CD14-positive monocyte (primary cell): Measurements from ENCODE around the gene CNTNAP5. TPM values are rescaled to one million over a fixed set of nuclear protein-coding genes. Genes with fewer than 3 reads are reported as not detected.

ENCODE experiments used
- DNase-seq, 3 donors: peaks; one replicate each; pipeline ENCODE4 v3.0.0-alpha.2; 2011 to 2022
- H2AFZ ChIP-seq: 2 replicates; pipeline ENCODE4 v1.6.0; 2012; ENCODE audit warnings: mild to moderate bottlenecking, low read depth, low read length, inconsistent platforms; ENCODE audit not compliant: insufficient read depth, poor library complexity, severe bottlenecking
- H3K27ac ChIP-seq, 2 donors: 1 replicate in 1 of 2; 2 replicates in 1 of 2; pipeline ENCODE4 v1.5.1; 2012 to 2013; ENCODE audit warnings: low read length in 2 of 2, control low read depth in 1 of 2, inconsistent platforms in 1 of 2, low read depth in 1 of 2, mild to moderate bottlenecking in 1 of 2
- H3K27me3 ChIP-seq, 2 donors: one replicate each; pipeline versions ENCODE4 v1.6.0 to v1.6.1; 2011 to 2013; ENCODE audit warnings: low read length in 2 of 2; ENCODE audit not compliant: control insufficient read depth in 2 of 2, insufficient read depth in 2 of 2
- H3K36me3 ChIP-seq, 2 donors: replicated peaks in 1 of 2; 1 replicate in 1 of 2; 2 replicates in 1 of 2; pipeline versions ENCODE4 v1.5.1 to v1.6.1; 2012 to 2013; ENCODE audit warnings: low read length in 2 of 2, control low read depth in 1 of 2, inconsistent platforms in 1 of 2, mild to moderate bottlenecking in 1 of 2; ENCODE audit not compliant: insufficient read depth in 2 of 2, control insufficient read depth in 1 of 2
- H3K4me1 ChIP-seq, 2 donors: 1 replicate in 1 of 2; 2 replicates in 1 of 2; pipeline versions ENCODE4 v1.5.1 to v1.6.1; 2012 to 2013; ENCODE audit warnings: low read length in 2 of 2, control low read depth in 1 of 2, inconsistent platforms in 1 of 2, mild to moderate bottlenecking in 1 of 2, moderate library complexity in 1 of 2; ENCODE audit not compliant: insufficient read depth in 2 of 2, control insufficient read depth in 1 of 2
- H3K4me2 ChIP-seq: replicated peaks from 2 replicates; pipeline ENCODE3; 2012; ENCODE audit warnings: low read length, moderate library complexity, mild to moderate bottlenecking; ENCODE audit not compliant: poor library complexity, severe bottlenecking; ENCODE audit errors: extremely low read depth
- H3K4me3 ChIP-seq, 3 experiments: fragments of 200-600 bp in 1 of 3; sonication (generic) in 1 of 3; replicated peaks in 1 of 3; 1 replicate in 2 of 3; 2 replicates in 1 of 3; pipeline ENCODE4 v1.5.1; 2011 to 2013; ENCODE audit warnings: low read length in 3 of 3, mild to moderate bottlenecking in 3 of 3, control low read depth in 2 of 3, low read depth in 2 of 3, inconsistent platforms in 1 of 3, moderate library complexity in 1 of 3
- H3K79me2 ChIP-seq: 2 replicates; pipeline ENCODE4 v1.6.0; 2012; ENCODE audit warnings: mild to moderate bottlenecking, control low read depth, inconsistent platforms, low read length, moderate library complexity; ENCODE audit not compliant: insufficient read depth
- H3K9ac ChIP-seq: 2 replicates; pipeline ENCODE4 v1.6.0; 2017; ENCODE audit warnings: low read length, mild to moderate bottlenecking; ENCODE audit not compliant: insufficient read depth, poor library complexity, severe bottlenecking
- H3K9me3 ChIP-seq, 2 donors: replicated peaks in 1 of 2; 1 replicate in 1 of 2; 2 replicates in 1 of 2; pipeline versions ENCODE4 v1.5.1 to v1.6.1; 2012 to 2013; ENCODE audit warnings: low read length in 2 of 2, control low read depth in 1 of 2; ENCODE audit not compliant: control insufficient read depth in 1 of 2, insufficient read depth in 1 of 2
- H4K20me1 ChIP-seq: 2 replicates; pipeline ENCODE4 v1.6.0; 2012; ENCODE audit warnings: mild to moderate bottlenecking, low read length, control low read depth, moderate library complexity; ENCODE audit not compliant: insufficient read depth
- H3K27ac Mint-ChIP-seq, 7 donors: one replicate each; pipeline ENCODE4 v1.8.0; 2020; ENCODE audit warnings: mild to moderate bottlenecking in 7 of 7, mixed read lengths in 7 of 7, moderate library complexity in 6 of 7, inconsistent platforms in 2 of 7
- H3K27me3 Mint-ChIP-seq, 3 donors: one replicate each; pipeline ENCODE4 v1.8.0; 2021 to 2022; ENCODE audit warnings: low read depth in 3 of 3, mild to moderate bottlenecking in 3 of 3, mixed read lengths in 3 of 3, moderate library complexity in 3 of 3, inconsistent platforms in 1 of 3
- H3K36me3 Mint-ChIP-seq, 2 donors: one replicate each; pipeline ENCODE4 v1.8.0; 2020; ENCODE audit warnings: mixed read lengths in 2 of 2, inconsistent platforms in 1 of 2, mild to moderate bottlenecking in 1 of 2
- H3K4me1 Mint-ChIP-seq: one replicate; pipeline ENCODE4 v1.8.0; 2020; ENCODE audit warnings: mild to moderate bottlenecking, mixed read lengths
- H3K4me3 Mint-ChIP-seq, 2 donors: one replicate each; pipeline ENCODE4 v1.8.0; 2020; ENCODE audit warnings: mild to moderate bottlenecking in 2 of 2, mixed read lengths in 2 of 2, moderate library complexity in 1 of 2
- H3K9me3 Mint-ChIP-seq, 7 donors: one replicate each; pipeline ENCODE4 v1.8.0; 2020 to 2022; ENCODE audit warnings: mixed read lengths in 7 of 7, mild to moderate bottlenecking in 6 of 7, moderate library complexity in 6 of 7, inconsistent platforms in 2 of 7
- CTCF ChIP-seq: fragments of 200-600 bp; IDR thresholded peaks from one replicate; pipeline ENCODE4 v1.8.0; 2022; ENCODE audit warnings: antibody characterized with exemption, mild to moderate bottlenecking
- WGBS: methylation state at CpG from one replicate; pipeline ENCODE4 v1.1.5; 2013; ENCODE audit warnings: missing lambda C conversion rate; ENCODE audit not compliant: insufficient coverage; 5-methylcytosine and 5-hydroxymethylcytosine counted together
- intact Hi-C, 2 donors: fragments of 100-400 bp; cut with micrococcal nuclease; formaldehyde crosslinking; loops; one replicate each; pipeline versions ENCODE4 v1.15.0 to v1.15.1; 2023
- polyA plus RNA-seq, 3 donors: library from polyadenylated mRNA; depleted of rRNA in 1 of 3; unstranded in 2 of 3; stranded (reverse) in 1 of 3; fragments of 300-500 nt in 2 of 3; fragments of >200 nt in 1 of 3; fragmentation: Illumina TruSeq in 2 of 3; gene quantifications; 1 replicate in 2 of 3; 2 replicates in 1 of 3; pipeline ENCODE4 v1.2.3, GENCODE V29; 2012 to 2021

Gene CNTNAP5
- polyA plus RNA-seq, 3 donors = not detected

GRCh38 chr2:124796647-124797046 lies 771.6 kb downstream of the CNTNAP5 start:
- H3K9me3 ChIP-seq = no peaks in the 10 kb centered on the region
- no peaks in the 10 kb centered on the region for H3K79me2 ChIP-seq
- intact Hi-C loops = no loop called here
- no peaks in the 10 kb centered on the region for H3K4me1 Mint-ChIP-seq
- no peak for TF ChIP-seq CTCF
- H3K27me3 Mint-ChIP-seq = no peaks in the 10 kb centered on the region
- H3K4me3 Mint-ChIP-seq = no peak overlapping the region
- H3K4me1 ChIP-seq = no peaks in the 10 kb centered on the region
- H3K9ac ChIP-seq = no peak overlapping the region
- DNase-seq = no peak
- H3K9me3 Mint-ChIP-seq = peaks cover 0 to 2% (median 0%) of the 10 kb centered on the region in 7 donors
- no peak overlapping the region for H2AFZ ChIP-seq
- H3K27ac ChIP-seq = no peak overlapping the region
- H3K4me3 ChIP-seq = no peak overlapping the region
- H3K27ac Mint-ChIP-seq = no peak overlapping the region
- no peaks in the 10 kb centered on the region for H3K27me3 ChIP-seq
- no peak overlapping the region for H3K4me2 ChIP-seq
- no peaks in the 10 kb centered on the region for H3K36me3 Mint-ChIP-seq
- H4K20me1 ChIP-seq = no peaks in the 10 kb centered on the region
- no peaks in the 10 kb centered on the region for H3K36me3 ChIP-seq

- no peak for TF ChIP-seq CTCF
- no peak for DNase-seq
- no peaks in the 10 kb centered on the region for H3K4me1 Mint-ChIP-seq
- H3K27ac Mint-ChIP-seq = no peak overlapping the region
- Histone ChIP-seq H3K4me2 (no peak overlapping the region), H3K36me3 (no peaks in the 10 kb centered on the region), H3K4me3 (no peak overlapping the region), H3K79me2 (no peaks in the 10 kb centered on the region), H3K4me1 (no peaks in the 10 kb centered on the region), H3K27me3 (no peaks in the 10 kb centered on the region), H3K27ac (no peak overlapping the region), H4K20me1 (no peaks in the 10 kb centered on the region), H3K9ac (no peak overlapping the region), H2AFZ (no peak overlapping the region), H3K9me3 (no peaks in the 10 kb centered on the region)
- H3K4me3 Mint-ChIP-seq = no peak overlapping the region
- no peaks in the 10 kb centered on the region for H3K36me3 Mint-ChIP-seq
- intact Hi-C loops = no loop called here
- H3K9me3 Mint-ChIP-seq = peaks cover 0 to 2% (median 0%) of the 10 kb centered on the region in 7 donors
- WGBS = no CpG with 5 or more reads among the region's 2 CpGs
- no peaks in the 10 kb centered on the region for H3K27me3 Mint-ChIP-seq
Observed at GRCh38 chr2:124797049-124797448, 772.0 kb downstream of the CNTNAP5 start.
